Measurements from ENCODE around the gene SORBS2. TPM values are rescaled to one million over a fixed set of nuclear protein-coding genes. Genes with fewer than 3 reads are reported as not detected.

SORBS2 gene
- total and polyA plus RNA-seq, 2 experiments from 2014 or later = 0.32 to 1.5 TPM

DNA sequence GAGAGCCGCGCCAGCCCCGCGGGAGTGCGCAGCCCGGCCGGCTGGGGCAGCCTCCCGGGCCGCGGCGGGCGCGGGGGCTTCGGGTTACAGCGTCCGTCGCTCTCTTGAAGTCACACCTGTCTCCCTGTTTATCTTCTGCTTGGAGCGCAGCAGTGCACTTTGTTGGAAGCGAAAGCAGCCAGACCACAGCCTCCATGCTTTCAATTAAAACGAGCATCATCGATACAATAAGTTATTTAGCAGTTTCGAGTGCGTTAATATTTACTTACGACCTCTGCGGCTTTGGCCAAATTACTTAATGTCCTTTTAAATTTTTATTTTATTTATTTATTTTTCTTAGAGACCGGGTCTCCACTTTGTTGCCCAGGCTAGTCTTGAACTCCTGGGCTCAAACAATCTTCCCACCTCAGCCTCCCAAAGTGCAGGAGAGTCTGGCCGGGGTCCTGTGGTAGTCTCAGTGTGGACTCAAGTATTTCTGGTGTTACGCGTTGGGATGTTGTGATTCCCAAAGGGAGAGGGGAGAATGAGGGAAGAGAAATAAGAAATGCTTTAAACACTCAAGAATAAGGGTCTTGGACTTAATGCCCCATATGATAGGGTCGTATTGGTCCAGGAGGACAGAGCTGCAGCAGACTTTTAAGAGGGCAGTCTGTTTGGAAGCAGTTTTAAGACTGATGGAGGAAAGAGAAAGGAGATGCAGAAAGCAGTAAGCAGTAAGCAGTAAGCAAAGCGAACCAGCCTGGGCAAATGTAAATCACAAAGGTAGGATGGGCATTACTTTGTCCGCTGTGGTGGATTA, 276.2 kb downstream of the SORBS2 start:
- no peaks in the 10 kb centered on the region; the same call in 1 of the 2 replicates for H3K4me1 ChIP-seq (ENCODE audit: insufficient read depth)
- no peaks in the 10 kb centered on the region for H3F3A ChIP-seq (ENCODE audit: insufficient read depth)
- H3K9me2 ChIP-seq (ENCODE audit: insufficient read depth) = no peaks in the 10 kb centered on the region
- H3K27ac ChIP-seq = no peak overlapping the region
- no peaks in the 10 kb centered on the region for H3K79me2 ChIP-seq (ENCODE audit: insufficient read depth)
- in situ Hi-C loops (cut with MboI) = no loop called here
- TF ChIP-seq EZH2 (IDR thresholded peaks at IDR 0.05; ENCODE audit: insufficient read depth, poor library complexity, severe bottlenecking) (no peak), EZH2phosphoT487 (IDR thresholded peaks at IDR 0.05; ENCODE audit: insufficient read depth, low read depth) (no peak)
- no peak overlapping the region for H3K9ac ChIP-seq
- H3K4me3 ChIP-seq = peak overlapping the region; percentile 79
- H3K4me2 ChIP-seq (ENCODE audit: unreplicated experiment) = peak overlapping the region; percentile 93
- WGBS, 2 experiments (ENCODE audit: low coverage in 1 of 2, low lambda C conversion rate in 2 of 2, missing lambda C conversion rate in 2 of 2) = 4 to 5% methylated on average over 31 to 32 of the region's 32 CpGs
- H2AFZ ChIP-seq = peak overlapping the region; percentile 90
- no peaks in the 10 kb centered on the region for H4K20me1 ChIP-seq (ENCODE audit: insufficient read depth)
- H3K36me3 ChIP-seq (ENCODE audit: low read depth) = no peaks in the 10 kb centered on the region
- no peak for DNase-seq
- peaks cover 57% of the 10 kb centered on the region for H3K27me3 ChIP-seq (replicated peaks; ENCODE audit: insufficient read depth)
- no peaks in the 10 kb centered on the region for H3K9me3 ChIP-seq (ENCODE audit: low read depth)

Small RNA genes within 50 kb of the gene (small RNA-seq; reads per million reads assigned to genes)
- not detected for gene RF00019 (ENCODE audit: low read depth, low replicate concordance)

All from GM23248 (cell line).